Liver (tissue), 3 donors: Measurements from ENCODE around the gene GRIP1.

Source experiments
- FOXA2 ChIP-seq: IDR thresholded peaks from 2 replicates; pipeline ENCODE4 v1.6.1; 2016; ENCODE audit warnings: antibody characterized with exemption
- GABPA ChIP-seq, 2 donors: IDR thresholded peaks in 1 of 2; conservative IDR thresholded peaks in 1 of 2; 2 replicates each; pipeline ENCODE4 v1.6.1; 2016; ENCODE audit warnings: antibody characterized with exemption in 2 of 2, mild to moderate bottlenecking in 1 of 2, moderate library complexity in 1 of 2
- RAD21 ChIP-seq, 2 donors: IDR thresholded peaks; 2 replicates each; pipeline ENCODE4 v1.6.1; 2016; ENCODE audit warnings: antibody characterized with exemption in 2 of 2, mild to moderate bottlenecking in 2 of 2
- RXRA ChIP-seq, 2 donors: IDR thresholded peaks; 2 replicates each; pipeline ENCODE4 v1.6.1; 2017 to 2018; ENCODE audit warnings: antibody characterized with exemption in 2 of 2, mild to moderate bottlenecking in 1 of 2
- TAF1 ChIP-seq: conservative IDR thresholded peaks from 2 replicates; pipeline ENCODE4 v1.6.1; 2016; ENCODE audit warnings: antibody characterized with exemption, mild to moderate bottlenecking
- TF ChIP-seq, protein P1 (sequence below): IDR thresholded peaks from 2 replicates; pipeline ENCODE4 v1.6.1; 2016; ENCODE audit warnings: antibody characterized with exemption
- TF ChIP-seq, protein P2 (sequence below): fragments of 150-350 bp; IDR thresholded peaks from 2 replicates; pipeline ENCODE4 v1.5.1; 2017; ENCODE audit warnings: improper control_type of control experiment, low read depth, low read length; ENCODE audit not compliant: missing input control
- TF ChIP-seq, protein P3 (sequence below): IDR thresholded peaks from 2 replicates; pipeline ENCODE4 v1.6.1; 2016; ENCODE audit warnings: antibody characterized with exemption, mild to moderate bottlenecking
- TF ChIP-seq, protein P4 (sequence below): IDR thresholded peaks from 2 replicates; pipeline ENCODE4 v1.6.1; 2016; ENCODE audit warnings: antibody characterized with exemption
- donor health status: healthy.
- donor health status: healthy.

DNA sequence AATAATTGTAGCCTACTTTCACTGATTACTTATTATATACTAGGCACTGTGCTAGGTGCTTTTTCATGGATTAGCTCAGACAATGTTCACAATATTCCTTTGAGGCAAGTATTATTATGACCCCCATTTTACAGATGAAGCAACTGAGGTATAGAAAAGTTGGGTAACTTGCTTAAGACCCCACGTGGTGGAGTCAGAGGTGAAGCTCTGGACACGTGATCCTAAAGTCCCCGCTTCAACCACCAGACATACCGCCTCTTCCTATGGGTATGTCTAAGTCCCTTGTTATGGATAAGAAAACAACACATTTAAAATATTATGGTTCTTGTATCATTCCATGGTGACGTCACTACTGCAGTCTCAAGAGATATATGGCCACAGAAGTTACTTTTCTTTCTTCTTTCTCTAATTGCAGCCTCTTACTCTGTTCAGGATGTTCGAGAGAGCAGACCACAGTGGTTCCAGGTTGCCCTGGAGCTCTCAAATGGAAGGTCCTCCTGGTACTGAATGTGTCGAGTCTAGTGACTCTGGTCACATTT, 218.9 kb downstream of the GRIP1 start:
- TF ChIP-seq GABPA (IDR thresholded peaks at IDR 0.05 in 1 of 2, conservative IDR thresholded peaks at IDR 0.05 in 1 of 2) (no peak), TAF1 (no peak), RAD21 (IDR thresholded peaks at IDR 0.05) (no peak), FOXA2 (no peak), RXRA (IDR thresholded peaks at IDR 0.05) (no peak)
- TF ChIP-seq, protein P1, sequence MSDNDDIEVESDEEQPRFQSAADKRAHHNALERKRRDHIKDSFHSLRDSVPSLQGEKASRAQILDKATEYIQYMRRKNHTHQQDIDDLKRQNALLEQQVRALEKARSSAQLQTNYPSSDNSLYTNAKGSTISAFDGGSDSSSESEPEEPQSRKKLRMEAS: no peak
- TF ChIP-seq, protein P2, sequence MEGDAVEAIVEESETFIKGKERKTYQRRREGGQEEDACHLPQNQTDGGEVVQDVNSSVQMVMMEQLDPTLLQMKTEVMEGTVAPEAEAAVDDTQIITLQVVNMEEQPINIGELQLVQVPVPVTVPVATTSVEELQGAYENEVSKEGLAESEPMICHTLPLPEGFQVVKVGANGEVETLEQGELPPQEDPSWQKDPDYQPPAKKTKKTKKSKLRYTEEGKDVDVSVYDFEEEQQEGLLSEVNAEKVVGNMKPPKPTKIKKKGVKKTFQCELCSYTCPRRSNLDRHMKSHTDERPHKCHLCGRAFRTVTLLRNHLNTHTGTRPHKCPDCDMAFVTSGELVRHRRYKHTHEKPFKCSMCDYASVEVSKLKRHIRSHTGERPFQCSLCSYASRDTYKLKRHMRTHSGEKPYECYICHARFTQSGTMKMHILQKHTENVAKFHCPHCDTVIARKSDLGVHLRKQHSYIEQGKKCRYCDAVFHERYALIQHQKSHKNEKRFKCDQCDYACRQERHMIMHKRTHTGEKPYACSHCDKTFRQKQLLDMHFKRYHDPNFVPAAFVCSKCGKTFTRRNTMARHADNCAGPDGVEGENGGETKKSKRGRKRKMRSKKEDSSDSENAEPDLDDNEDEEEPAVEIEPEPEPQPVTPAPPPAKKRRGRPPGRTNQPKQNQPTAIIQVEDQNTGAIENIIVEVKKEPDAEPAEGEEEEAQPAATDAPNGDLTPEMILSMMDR: no peak
- TF ChIP-seq, protein P3, sequence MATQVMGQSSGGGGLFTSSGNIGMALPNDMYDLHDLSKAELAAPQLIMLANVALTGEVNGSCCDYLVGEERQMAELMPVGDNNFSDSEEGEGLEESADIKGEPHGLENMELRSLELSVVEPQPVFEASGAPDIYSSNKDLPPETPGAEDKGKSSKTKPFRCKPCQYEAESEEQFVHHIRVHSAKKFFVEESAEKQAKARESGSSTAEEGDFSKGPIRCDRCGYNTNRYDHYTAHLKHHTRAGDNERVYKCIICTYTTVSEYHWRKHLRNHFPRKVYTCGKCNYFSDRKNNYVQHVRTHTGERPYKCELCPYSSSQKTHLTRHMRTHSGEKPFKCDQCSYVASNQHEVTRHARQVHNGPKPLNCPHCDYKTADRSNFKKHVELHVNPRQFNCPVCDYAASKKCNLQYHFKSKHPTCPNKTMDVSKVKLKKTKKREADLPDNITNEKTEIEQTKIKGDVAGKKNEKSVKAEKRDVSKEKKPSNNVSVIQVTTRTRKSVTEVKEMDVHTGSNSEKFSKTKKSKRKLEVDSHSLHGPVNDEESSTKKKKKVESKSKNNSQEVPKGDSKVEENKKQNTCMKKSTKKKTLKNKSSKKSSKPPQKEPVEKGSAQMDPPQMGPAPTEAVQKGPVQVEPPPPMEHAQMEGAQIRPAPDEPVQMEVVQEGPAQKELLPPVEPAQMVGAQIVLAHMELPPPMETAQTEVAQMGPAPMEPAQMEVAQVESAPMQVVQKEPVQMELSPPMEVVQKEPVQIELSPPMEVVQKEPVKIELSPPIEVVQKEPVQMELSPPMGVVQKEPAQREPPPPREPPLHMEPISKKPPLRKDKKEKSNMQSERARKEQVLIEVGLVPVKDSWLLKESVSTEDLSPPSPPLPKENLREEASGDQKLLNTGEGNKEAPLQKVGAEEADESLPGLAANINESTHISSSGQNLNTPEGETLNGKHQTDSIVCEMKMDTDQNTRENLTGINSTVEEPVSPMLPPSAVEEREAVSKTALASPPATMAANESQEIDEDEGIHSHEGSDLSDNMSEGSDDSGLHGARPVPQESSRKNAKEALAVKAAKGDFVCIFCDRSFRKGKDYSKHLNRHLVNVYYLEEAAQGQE: no peak
- TF ChIP-seq, protein P4, sequence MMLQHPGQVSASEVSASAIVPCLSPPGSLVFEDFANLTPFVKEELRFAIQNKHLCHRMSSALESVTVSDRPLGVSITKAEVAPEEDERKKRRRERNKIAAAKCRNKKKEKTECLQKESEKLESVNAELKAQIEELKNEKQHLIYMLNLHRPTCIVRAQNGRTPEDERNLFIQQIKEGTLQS: no peak
